Esophagus squamous epithelium (tissue), 4 donors: ENCODE results near the gene ZNF747.

Experiments used
- CTCF ChIP-seq, 6 experiments: fragments of 450-650 bp in 4 of 6; fragments of 200-600 bp in 2 of 6; sonication (generic) in 2 of 6; IDR thresholded peaks; one replicate each; pipeline ENCODE4 v1.5.1; 2016 to 2019; ENCODE audit warnings: antibody characterized with exemption in 6 of 6, mild to moderate bottlenecking in 4 of 6, moderate library complexity in 4 of 6
- POLR2A ChIP-seq, 4 donors: fragments of 450-650 bp; IDR thresholded peaks; one replicate each; pipeline ENCODE4 v1.6.1; 2017; ENCODE audit warnings: antibody characterized with exemption in 4 of 4, mild to moderate bottlenecking in 4 of 4, moderate library complexity in 3 of 4

- TF ChIP-seq POLR2A (IDR thresholded peaks at IDR 0.05) (no peak), CTCF (IDR thresholded peaks at IDR 0.05) (no peak)
Measured at GRCh38 chr16:30515275-30515674, 19.4 kb downstream of the ZNF747 start.
